GM11168 (cell line): Measurements from ENCODE around the gene PDE3B.

ENCODE experiments used
- in situ Hi-C: fragments of 300-500 bp; cut with MboI; formaldehyde crosslinking; loops from one replicate; pipeline ENCODE4 v1.12.0; 2022; ENCODE audit warnings: low sequenced_read_pairs; ENCODE audit not compliant: unreplicated experiment

Gene PDE3B

GRCh38 chr11:14905104-14906033 lies 261.8 kb downstream of the PDE3B start:
- in situ Hi-C loops: no loop called here

GRCh38 chr11:14906578-14906977 lies 263.0 kb downstream of the PDE3B start:
- in situ Hi-C loops: no loop called here

DNA sequence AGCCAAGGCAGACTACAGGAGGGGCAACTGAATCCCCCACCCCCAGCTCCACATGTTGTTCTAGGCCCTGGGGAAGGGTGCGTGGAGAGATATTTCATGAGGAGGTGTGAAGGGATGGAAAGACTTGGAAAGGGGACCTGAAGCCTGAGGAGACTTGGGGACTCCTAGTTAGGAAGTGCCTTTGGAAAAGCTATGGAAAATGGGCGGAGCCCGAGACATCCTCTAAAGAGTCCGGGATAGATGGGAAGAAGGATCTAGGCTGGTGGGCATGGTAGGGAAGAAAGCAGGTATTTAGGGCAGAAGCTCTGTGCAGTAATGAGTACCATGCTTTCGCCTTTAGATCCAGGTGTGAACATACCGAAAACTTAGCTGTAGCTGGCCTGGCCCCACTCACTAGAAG lies 263.4 kb downstream of the PDE3B start:
- in situ Hi-C loops: no loop called here

DNA sequence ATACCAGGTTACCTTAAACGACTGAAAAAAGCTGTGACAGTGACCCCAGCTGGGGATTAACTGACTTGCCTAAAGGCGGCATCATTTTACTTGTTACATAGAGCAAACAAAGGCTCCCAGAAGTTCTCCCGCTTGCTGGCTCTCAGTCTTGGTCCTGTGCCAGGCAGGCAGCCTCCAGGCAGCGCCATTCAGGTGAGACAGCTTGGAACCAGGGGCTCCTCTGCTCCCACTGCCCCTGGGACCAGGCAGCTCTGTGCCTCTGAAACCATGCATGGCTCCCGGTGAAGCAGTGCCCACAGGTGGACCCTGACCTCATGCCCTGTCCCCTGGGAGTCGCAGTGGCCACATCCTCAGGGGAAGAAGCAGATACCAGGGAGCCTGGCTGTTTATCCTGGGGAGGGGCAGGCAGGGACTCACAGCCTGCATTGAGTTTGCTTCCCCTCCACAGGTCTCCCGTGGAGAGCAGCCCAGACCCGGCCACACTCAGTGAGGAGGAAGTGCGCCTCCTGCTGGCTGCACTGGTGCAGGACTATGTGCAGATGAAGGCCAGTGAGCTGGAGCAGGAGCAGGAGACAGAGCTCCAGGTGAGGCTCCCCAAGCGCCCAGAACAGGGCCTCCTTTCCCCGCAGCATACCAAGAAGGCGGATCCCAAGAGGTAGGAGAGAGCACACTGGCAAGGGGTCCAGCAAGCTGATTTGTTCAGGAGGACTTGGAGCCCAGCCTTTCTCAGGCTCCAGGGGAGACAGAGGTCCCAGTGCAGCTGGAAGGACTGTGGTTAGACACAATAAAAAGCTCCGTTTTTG lies 264.0 kb downstream of the PDE3B start:
- in situ Hi-C loops: no loop called here

DNA sequence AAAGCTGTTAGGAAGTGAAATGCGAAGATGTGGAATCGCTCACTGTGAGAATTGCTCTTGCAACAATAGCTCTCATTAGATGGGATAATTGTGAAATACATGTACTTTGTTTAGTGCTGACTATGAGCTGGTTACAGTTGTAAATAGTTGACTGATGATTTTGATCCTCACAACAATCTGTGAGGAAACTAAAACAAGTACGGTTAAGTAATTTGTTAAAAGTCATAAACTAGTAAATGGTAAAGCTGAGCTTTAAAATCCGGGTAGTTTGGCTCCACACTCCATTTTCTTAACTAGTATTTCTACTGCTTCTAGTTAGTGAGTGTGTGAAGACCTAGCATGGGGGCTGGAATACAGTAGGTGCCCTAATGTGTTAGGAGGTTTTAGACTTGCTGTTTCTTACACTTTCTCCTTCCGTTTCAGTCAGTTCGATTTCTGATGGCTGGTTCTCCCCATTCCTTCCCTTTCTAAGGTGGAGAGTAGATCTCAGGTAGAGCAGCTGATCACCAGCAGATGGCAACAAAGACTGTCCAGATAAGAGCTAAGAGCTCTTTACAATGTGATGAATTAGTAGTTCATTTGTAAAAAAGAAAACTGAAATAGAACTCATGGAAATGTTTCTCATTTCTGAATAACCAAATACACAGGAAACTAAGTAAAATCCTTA lies 264.7 kb downstream of the PDE3B start:
- in situ Hi-C loops: no loop called here

- in situ Hi-C loops: loop anchor here (5.0 kb wide), 1 partner anchor 127 kb away; no protein-coding TSS in a partner anchor
Measured at GRCh38 chr11:14914536-14914935, 270.9 kb downstream of the PDE3B start.

GRCh38 chr11:14916403-14916802 lies 272.8 kb downstream of the PDE3B start:
- in situ Hi-C loops: no loop called here
